ENCODE results near the gene LGR4.

The LGR4 gene

DNA sequence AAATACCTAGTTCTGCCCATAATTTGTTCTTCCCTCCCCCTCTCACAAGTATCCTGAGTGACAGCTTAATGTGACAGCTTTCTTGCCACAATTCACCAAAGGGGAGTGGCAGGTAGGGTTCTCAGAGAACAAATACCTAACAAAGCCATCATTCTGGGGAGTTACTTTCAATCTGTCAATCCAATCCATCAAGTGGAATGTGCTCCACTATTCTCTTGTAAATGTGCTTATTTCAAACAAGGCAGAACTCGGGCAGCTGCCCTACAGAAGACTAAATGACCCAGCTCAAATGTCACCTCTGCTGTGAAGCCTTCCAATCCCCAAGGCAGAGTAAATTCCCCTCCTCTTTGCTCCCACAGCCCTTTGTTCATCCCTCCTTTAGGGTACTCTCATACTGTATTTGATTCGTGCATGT lies 27.8 kb downstream of the LGR4 start (continued):
- TF ChIP-seq, protein P1, sequence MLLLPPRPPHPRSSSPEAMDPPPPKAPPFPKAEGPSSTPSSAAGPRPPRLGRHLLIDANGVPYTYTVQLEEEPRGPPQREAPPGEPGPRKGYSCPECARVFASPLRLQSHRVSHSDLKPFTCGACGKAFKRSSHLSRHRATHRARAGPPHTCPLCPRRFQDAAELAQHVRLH (tag by site-specific recombination; IDR thresholded peaks at IDR 0.05): no peak
- TF ChIP-seq ZNF837 (tag by site-specific recombination; IDR thresholded peaks at IDR 0.05): no peak

DNA sequence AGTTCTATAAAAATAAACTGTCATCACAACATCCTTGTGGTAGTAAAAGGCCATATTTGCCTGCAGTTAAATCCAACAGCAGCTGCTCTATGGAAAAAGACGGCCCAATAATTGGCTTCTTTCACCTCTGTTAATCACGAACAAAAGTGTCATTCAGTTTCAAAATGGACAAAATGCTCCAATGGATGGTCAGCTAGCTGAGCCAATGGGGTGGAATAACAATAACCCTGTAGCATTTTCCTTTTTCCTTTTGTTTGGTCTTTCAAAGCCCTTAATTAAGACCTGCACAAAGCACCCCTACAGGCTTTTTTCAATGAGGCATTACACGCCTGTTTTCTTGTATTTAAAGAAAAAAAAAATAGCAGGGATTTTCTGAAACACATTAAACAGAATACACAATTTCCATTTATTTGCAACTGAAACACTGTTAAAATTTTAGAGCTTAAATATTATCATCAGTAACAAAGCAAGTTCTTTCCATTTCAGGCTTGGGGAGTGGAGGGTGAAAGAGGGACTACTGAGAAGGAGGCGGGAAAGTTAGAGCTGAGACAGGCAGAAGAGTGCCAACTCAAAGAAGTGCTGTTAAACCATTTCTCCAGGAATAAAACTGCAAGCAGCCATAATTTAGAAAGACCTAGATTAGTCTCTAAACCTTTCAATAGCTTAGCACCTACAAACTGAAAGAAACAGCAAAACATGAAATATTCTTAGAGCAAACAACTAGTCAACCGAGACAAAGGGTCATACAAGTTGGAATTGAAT lies 28.7 kb downstream of the LGR4 start:
- H3K9me3 ChIP-seq (ENCODE audit: control insufficient read depth, insufficient read depth, low read depth, low read length): no peaks in the 10 kb centered on the region
- no peak overlapping the region for H3K27ac ChIP-seq (ENCODE audit: extremely low read depth, low read depth, low read length)
- H3K36me3 ChIP-seq (ENCODE audit: control insufficient read depth in 2 of 2, insufficient read depth in 1 of 2, low read length in 2 of 2): no peaks in the 10 kb centered on the region
- POLR2A ChIA-PET: interaction anchor here (1.2 kb wide), 1 partner anchor 21 kb away, joined by 3 read pairs; no protein-coding TSS in a partner anchor
- TF ChIP-seq ZNF610 (tag by site-specific recombination; IDR thresholded peaks at IDR 0.05; ENCODE audit: borderline replicate concordance): no peak
- TF ChIP-seq, protein P2, sequence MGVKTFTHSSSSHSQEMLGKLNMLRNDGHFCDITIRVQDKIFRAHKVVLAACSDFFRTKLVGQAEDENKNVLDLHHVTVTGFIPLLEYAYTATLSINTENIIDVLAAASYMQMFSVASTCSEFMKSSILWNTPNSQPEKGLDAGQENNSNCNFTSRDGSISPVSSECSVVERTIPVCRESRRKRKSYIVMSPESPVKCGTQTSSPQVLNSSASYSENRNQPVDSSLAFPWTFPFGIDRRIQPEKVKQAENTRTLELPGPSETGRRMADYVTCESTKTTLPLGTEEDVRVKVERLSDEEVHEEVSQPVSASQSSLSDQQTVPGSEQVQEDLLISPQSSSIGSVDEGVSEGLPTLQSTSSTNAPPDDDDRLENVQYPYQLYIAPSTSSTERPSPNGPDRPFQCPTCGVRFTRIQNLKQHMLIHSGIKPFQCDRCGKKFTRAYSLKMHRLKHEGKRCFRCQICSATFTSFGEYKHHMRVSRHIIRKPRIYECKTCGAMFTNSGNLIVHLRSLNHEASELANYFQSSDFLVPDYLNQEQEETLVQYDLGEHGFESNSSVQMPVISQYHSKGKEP (tag by site-specific recombination; IDR thresholded peaks at IDR 0.05): no peak
- TF ChIP-seq ZNF2 (tag by site-specific recombination; IDR thresholded peaks at IDR 0.05): no peak
- TF ChIP-seq ZNF354C (tag by site-specific recombination; IDR thresholded peaks at IDR 0.05; ENCODE audit: borderline replicate concordance, low read depth): no peak
- no peak for TF ChIP-seq ZNF341 (tag by site-specific recombination; IDR thresholded peaks at IDR 0.05; ENCODE audit: low read depth)
- no peak for TF ChIP-seq ZNF433 (tag by site-specific recombination; IDR thresholded peaks at IDR 0.05; ENCODE audit: low read depth)
- no peak for TF ChIP-seq ZNF596 (tag by site-specific recombination; IDR thresholded peaks at IDR 0.05)
- no peak for TF ChIP-seq ZXDB (tag by site-specific recombination; IDR thresholded peaks at IDR 0.05)
- TF ChIP-seq SP3 (tag by site-specific recombination; IDR thresholded peaks at IDR 0.05): no peak
- TF ChIP-seq, protein P3, sequence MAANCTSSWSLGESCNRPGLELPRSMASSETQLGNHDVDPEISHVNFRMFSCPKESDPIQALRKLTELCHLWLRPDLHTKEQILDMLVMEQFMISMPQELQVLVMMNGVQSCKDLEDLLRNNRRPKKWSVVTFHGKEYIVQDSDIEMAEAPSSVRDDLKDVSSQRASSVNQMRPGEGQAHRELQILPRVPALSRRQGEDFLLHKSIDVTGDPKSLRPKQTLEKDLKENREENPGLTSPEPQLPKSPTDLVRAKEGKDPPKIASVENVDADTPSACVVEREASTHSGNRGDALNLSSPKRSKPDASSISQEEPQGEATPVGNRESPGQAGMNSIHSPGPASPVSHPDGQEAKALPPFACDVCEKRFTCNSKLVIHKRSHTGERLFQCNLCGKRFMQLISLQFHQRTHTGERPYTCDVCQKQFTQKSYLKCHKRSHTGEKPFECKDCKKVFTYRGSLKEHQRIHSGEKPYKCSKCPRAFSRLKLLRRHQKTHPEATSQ (tag by site-specific recombination; IDR thresholded peaks at IDR 0.05): no peak
- TF ChIP-seq ZNF664 (tag by site-specific recombination; IDR thresholded peaks at IDR 0.05): no peak
- TF ChIP-seq ZNF571 (tag by site-specific recombination; IDR thresholded peaks at IDR 0.05): no peak
- TF ChIP-seq ZNF660 (tag by site-specific recombination; IDR thresholded peaks at IDR 0.05): no peak
- no peak for TF ChIP-seq ZNF555 (tag by site-specific recombination; conservative IDR thresholded peaks at IDR 0.05)
- TF ChIP-seq, protein P4, sequence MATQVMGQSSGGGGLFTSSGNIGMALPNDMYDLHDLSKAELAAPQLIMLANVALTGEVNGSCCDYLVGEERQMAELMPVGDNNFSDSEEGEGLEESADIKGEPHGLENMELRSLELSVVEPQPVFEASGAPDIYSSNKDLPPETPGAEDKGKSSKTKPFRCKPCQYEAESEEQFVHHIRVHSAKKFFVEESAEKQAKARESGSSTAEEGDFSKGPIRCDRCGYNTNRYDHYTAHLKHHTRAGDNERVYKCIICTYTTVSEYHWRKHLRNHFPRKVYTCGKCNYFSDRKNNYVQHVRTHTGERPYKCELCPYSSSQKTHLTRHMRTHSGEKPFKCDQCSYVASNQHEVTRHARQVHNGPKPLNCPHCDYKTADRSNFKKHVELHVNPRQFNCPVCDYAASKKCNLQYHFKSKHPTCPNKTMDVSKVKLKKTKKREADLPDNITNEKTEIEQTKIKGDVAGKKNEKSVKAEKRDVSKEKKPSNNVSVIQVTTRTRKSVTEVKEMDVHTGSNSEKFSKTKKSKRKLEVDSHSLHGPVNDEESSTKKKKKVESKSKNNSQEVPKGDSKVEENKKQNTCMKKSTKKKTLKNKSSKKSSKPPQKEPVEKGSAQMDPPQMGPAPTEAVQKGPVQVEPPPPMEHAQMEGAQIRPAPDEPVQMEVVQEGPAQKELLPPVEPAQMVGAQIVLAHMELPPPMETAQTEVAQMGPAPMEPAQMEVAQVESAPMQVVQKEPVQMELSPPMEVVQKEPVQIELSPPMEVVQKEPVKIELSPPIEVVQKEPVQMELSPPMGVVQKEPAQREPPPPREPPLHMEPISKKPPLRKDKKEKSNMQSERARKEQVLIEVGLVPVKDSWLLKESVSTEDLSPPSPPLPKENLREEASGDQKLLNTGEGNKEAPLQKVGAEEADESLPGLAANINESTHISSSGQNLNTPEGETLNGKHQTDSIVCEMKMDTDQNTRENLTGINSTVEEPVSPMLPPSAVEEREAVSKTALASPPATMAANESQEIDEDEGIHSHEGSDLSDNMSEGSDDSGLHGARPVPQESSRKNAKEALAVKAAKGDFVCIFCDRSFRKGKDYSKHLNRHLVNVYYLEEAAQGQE (tag by site-specific recombination; IDR thresholded peaks at IDR 0.05): no peak
- TF ChIP-seq ZNF777 (tag by site-specific recombination; IDR thresholded peaks at IDR 0.05; ENCODE audit: borderline replicate concordance): no peak
- no peak for TF ChIP-seq ZNF350 (tag by site-specific recombination; IDR thresholded peaks at IDR 0.05)
- TF ChIP-seq ZNF626 (tag by site-specific recombination; IDR thresholded peaks at IDR 0.05): no peak
- CTCF ChIA-PET: interaction anchor here (0.8 kb wide), 2 partner anchors 17 to 42 kb away, joined by 4 to 10 read pairs; no protein-coding TSS in a partner anchor
- H3K4me1 ChIP-seq (ENCODE audit: control insufficient read depth, insufficient read depth, low read length): peaks cover 8% of the 10 kb centered on the region
- H3K4me3 ChIP-seq (ENCODE audit: low read depth, low read length): no peak overlapping the region
